ENCODE measurements around the gene CDK11A. TPM values are rescaled to one million over a fixed set of nuclear protein-coding genes. Genes with fewer than 3 reads are reported as not detected.
A peak's percentile ranks its signal among the peaks of the same experiment; 100 is the strongest.
"Not testable (repeated sequence)": the region's sequence is repeated elsewhere in the genome, so short reads cannot be mapped to it uniquely, and the experiment has no call there.

Gene CDK11A
- total and polyA plus RNA-seq, 3 experiments from 2014 or later, result 18.4 to 70.7 (median 68.8) TPM

DNA sequence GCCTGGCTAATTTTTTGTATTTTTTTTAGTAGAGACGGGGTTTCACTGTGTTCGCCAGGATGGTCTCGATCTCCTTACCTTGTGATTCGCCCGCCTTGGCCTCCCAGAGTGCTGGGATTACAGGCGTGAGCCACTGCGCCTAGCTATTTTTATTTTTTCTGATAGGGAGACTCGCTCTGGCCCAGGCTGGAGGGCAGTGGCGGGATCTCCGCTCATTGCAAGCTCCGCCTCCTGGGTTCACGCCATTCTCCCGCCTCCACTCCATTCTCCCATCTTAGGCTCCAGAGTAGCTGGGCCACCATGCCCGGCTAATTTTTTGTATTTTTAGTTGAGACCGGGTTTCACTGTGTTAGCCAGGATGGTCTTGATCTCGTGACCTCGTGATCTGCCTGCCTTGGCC, 1.9 kb upstream of the CDK11A start:
- H3K36me3 Mint-ChIP-seq, result peaks cover 7 to 31% (median 7%) of the 10 kb centered on the region in 3 donors

DNA sequence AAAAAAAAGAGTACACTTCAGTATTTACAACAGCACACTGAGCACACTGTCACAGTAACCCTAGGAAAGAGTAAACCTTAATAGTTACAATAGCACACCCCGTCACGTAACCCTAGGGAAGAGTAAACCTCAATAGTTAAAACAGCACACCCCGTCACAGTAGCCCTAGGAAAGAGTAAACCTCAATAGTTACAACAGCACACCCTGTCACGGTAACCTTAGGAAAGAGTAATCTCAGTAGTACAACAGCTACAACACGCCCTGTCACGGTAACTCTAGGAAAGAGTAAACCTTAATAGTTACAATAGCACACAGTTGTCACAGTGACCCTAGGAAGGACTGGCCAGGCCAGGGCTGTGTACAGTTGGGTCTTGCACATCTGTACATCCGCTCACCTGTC, 3.0 kb downstream of the CDK11A start:
- H3K4me3 Mint-ChIP-seq, result peak overlapping the region in 2 of 7 donors; percentile 16 to 41
- H3K4me1 Mint-ChIP-seq, result peaks cover 8 to 17% (median 12%) of the 10 kb centered on the region in 3 donors
- ChIA-PET POLR2A (no interaction called here), CTCF (no interaction called here)
- DNase-seq, result no peak
- H3K27ac Mint-ChIP-seq, result peak overlapping the region in 6 of 8 donors; percentile 32 to 72 (median 53)
- H3K36me3 Mint-ChIP-seq, result peaks cover 9 to 54% (median 12%) of the 10 kb centered on the region in 3 donors
- Histone ChIP-seq H3K4me3 (ENCODE audit: low read length) (no peak overlapping the region), H3K9me3 (ENCODE audit: low read length) (no peaks in the 10 kb centered on the region), H3K4me1 (ENCODE audit: insufficient read depth, low read length) (no peaks in the 10 kb centered on the region), H3K27me3 (ENCODE audit: insufficient read depth, low read length, poor library complexity, severe bottlenecking) (no peaks in the 10 kb centered on the region), H3K27ac (ENCODE audit: low read depth, low read length) (no peak overlapping the region), H3K36me3 (ENCODE audit: insufficient read depth, low read length) (peaks cover 20% of the 10 kb centered on the region)
- H3K27me3 Mint-ChIP-seq, result no peaks in the 10 kb centered on the region
- H3K9me3 Mint-ChIP-seq, result no peaks in the 10 kb centered on the region

More for the DNA sequence above, 1.9 kb upstream of the CDK11A start:
- H3K27ac ChIP-seq (ENCODE audit: low read depth, low read length); POLR2A ChIA-PET; H3K27me3 ChIP-seq (ENCODE audit: insufficient read depth, low read length, poor library complexity, severe bottlenecking); H3K9me3 ChIP-seq (ENCODE audit: low read length); DNase-seq; H3K9me3 Mint-ChIP-seq; H3K27me3 Mint-ChIP-seq; H3K4me3 ChIP-seq (ENCODE audit: low read length); H3K36me3 ChIP-seq (ENCODE audit: insufficient read depth, low read length); CTCF ChIA-PET; H3K4me1 ChIP-seq (ENCODE audit: insufficient read depth, low read length): not testable (repeated sequence)
- Mint-ChIP-seq H3K4me3 (peak overlapping the region in 4 of 7 donors; percentile 45 to 75 (median 53)), H3K27ac (peak overlapping the region in 3 of 8 donors; percentile 68 to 88 (median 72)), H3K4me1 (peaks cover 21 to 27% (median 22%) of the 10 kb centered on the region in 3 donors)

DNA sequence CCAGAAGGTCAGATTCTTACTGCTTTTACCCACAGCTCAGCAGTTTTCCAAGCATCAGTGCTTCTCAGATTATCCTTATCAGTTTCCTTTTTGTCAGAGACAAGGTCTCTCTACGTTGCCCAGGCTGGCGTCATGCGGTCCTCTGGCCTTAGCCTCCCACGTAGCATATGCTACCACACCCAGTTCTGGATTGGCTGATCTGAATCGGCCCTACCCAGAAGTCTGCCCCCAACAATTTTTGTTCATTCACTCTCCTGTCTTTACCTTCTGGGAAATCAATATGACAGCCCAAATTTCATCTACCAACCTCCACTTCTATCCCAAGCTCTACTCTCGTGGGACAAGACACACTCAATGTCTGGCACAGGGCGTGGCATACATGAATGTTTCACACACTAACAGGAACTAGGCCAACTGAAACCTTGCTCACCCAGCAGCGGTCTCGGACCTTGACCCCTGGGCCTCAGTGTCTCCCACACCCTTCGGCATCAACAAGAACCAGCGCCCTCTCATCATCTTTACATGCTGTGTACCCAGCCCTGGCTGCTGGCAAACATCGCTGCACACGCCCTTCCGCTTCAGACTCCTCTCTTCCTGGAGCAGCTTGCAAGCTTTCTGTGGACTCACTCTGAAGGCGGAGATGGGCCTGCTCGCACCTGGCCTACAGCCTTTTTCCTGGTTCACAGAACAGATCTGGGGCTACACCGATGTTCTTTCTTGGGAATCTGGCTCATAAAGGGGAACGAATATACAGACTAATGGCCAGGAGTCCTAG, 8.9 kb downstream of the CDK11A start:
- Mint-ChIP-seq H3K36me3 (peaks cover 8 to 48% (median 18%) of the 10 kb centered on the region in 3 donors), H3K27ac (peak overlapping the region in 1 of 8 donors; percentile 58)
- POLR2A ChIA-PET; H3K9me3 Mint-ChIP-seq; H3K9me3 ChIP-seq (ENCODE audit: low read length); H3K27me3 ChIP-seq (ENCODE audit: insufficient read depth, low read length, poor library complexity, severe bottlenecking); CTCF ChIA-PET; H3K4me1 Mint-ChIP-seq; H3K4me3 Mint-ChIP-seq; H3K4me1 ChIP-seq (ENCODE audit: insufficient read depth, low read length); H3K4me3 ChIP-seq (ENCODE audit: low read length); DNase-seq; H3K27ac ChIP-seq (ENCODE audit: low read depth, low read length); H3K27me3 Mint-ChIP-seq: not testable (repeated sequence)
- H3K36me3 ChIP-seq (ENCODE audit: insufficient read depth, low read length), result peaks cover 16% of the 10 kb centered on the region

DNA sequence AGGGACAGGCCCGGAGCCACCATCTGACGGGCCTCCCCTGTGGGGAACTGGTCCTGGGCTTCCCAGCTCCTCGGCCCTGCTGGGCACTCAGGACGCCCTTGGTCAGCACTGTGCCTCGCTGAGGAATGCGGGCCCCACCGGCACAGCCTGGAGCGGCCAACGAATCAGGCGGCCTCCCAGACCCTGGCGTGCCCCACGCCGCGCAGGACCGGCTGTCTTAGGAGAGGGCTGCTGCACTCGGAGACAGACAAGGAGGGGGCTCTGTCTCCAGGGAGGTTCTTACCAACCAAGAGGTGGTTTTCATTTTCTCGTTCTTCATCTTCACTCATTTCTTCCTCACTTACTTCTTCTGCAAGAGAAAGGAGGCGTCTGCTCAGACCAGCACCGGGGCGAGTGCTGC, 16.3 kb downstream of the CDK11A start:
- POLR2A ChIA-PET; H3K4me3 ChIP-seq (ENCODE audit: low read length); H3K4me3 Mint-ChIP-seq; H3K27ac Mint-ChIP-seq; H3K9me3 Mint-ChIP-seq; H3K4me1 Mint-ChIP-seq; H3K27me3 ChIP-seq (ENCODE audit: insufficient read depth, low read length, poor library complexity, severe bottlenecking); H3K4me1 ChIP-seq (ENCODE audit: insufficient read depth, low read length); CTCF ChIA-PET; H3K27me3 Mint-ChIP-seq; H3K9me3 ChIP-seq (ENCODE audit: low read length); DNase-seq; H3K27ac ChIP-seq (ENCODE audit: low read depth, low read length); H3K36me3 ChIP-seq (ENCODE audit: insufficient read depth, low read length): not testable (repeated sequence)
- H3K36me3 Mint-ChIP-seq, result peaks cover 0 to 21% (median 0%) of the 10 kb centered on the region in 3 donors

DNA sequence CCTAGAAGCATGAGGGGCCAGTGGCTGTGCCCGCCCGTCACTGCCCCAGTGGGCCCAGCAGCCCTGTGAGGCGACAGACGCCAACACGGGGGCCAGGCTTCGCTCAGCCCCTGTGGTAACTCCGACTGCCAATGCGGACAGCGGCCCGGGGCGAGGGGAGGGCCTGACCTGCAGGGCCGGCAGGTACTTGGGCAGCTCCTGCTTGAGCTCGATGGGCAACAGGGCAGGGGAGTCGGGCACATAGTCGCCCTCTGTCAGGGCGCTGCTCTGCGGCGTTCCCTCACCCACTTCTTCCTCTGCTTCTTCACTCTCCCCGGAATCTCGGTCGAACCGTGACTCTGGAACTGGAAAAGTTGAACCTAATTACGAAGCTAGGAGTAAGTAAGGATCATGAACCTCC, 16.9 kb downstream of the CDK11A start:
- POLR2A ChIA-PET; DNase-seq; H3K4me1 ChIP-seq (ENCODE audit: insufficient read depth, low read length); H3K4me1 Mint-ChIP-seq; H3K4me3 Mint-ChIP-seq; H3K4me3 ChIP-seq (ENCODE audit: low read length); H3K9me3 Mint-ChIP-seq; H3K27ac ChIP-seq (ENCODE audit: low read depth, low read length); H3K27ac Mint-ChIP-seq; CTCF ChIA-PET; H3K9me3 ChIP-seq (ENCODE audit: low read length); H3K36me3 ChIP-seq (ENCODE audit: insufficient read depth, low read length); H3K27me3 Mint-ChIP-seq; H3K27me3 ChIP-seq (ENCODE audit: insufficient read depth, low read length, poor library complexity, severe bottlenecking): not testable (repeated sequence)
- peaks cover 0 to 23% (median 0%) of the 10 kb centered on the region in 3 donors for H3K36me3 Mint-ChIP-seq

- H3K27ac ChIP-seq (ENCODE audit: low read depth, low read length); H3K4me1 Mint-ChIP-seq; H3K27ac Mint-ChIP-seq; POLR2A ChIA-PET; H3K27me3 Mint-ChIP-seq; H3K9me3 ChIP-seq (ENCODE audit: low read length); H3K27me3 ChIP-seq (ENCODE audit: insufficient read depth, low read length, poor library complexity, severe bottlenecking); H3K4me3 Mint-ChIP-seq; H3K36me3 ChIP-seq (ENCODE audit: insufficient read depth, low read length); H3K9me3 Mint-ChIP-seq; DNase-seq; H3K4me1 ChIP-seq (ENCODE audit: insufficient read depth, low read length); H3K4me3 ChIP-seq (ENCODE audit: low read length); CTCF ChIA-PET: not testable (repeated sequence)
- peaks cover 0 to 23% (median 0%) of the 10 kb centered on the region in 3 donors for H3K36me3 Mint-ChIP-seq
Measured at GRCh38 chr1:1705623-1706022, 18.5 kb downstream of the CDK11A start.

DNA sequence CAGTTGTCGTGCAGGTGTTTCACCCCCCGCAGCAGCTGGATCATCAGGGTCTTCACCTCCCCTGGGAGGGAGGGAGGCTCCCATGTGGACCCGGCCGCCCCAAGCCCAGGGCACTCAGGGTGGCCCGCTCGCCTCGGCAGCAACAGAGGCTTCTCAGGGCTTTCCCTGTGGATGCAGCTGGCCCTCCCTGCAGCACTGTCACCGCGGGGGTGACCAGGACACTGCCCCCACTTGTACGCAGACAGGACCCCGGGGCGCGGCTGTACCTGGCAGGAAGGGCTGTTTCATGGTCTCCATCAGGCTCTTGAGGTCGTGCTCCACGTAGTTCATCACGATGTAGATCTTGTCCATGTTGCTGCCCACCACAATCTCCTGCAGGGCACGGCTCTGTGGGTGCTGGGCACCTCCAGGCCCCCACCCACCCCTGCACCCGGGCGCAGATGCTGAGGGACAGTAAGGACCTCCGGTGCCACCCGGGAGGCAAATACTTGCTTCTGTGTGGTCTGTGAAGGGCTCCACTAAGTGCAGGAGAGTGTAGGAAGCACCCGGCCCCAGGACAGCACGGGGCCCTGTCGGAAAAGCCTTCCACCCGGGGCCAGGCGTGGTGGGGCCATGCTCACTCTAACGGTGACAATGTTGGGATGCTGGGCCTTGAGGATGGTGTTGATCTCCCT, 19.7 kb downstream of the CDK11A start:
- H3K27ac Mint-ChIP-seq; H3K9me3 ChIP-seq (ENCODE audit: low read length); H3K27ac ChIP-seq (ENCODE audit: low read depth, low read length); H3K27me3 Mint-ChIP-seq; H3K36me3 ChIP-seq (ENCODE audit: insufficient read depth, low read length); H3K4me1 ChIP-seq (ENCODE audit: insufficient read depth, low read length); H3K27me3 ChIP-seq (ENCODE audit: insufficient read depth, low read length, poor library complexity, severe bottlenecking); POLR2A ChIA-PET; H3K4me1 Mint-ChIP-seq; H3K4me3 Mint-ChIP-seq; H3K4me3 ChIP-seq (ENCODE audit: low read length); H3K9me3 Mint-ChIP-seq; DNase-seq; CTCF ChIA-PET: not testable (repeated sequence)
- H3K36me3 Mint-ChIP-seq, result peaks cover 0 to 21% (median 0%) of the 10 kb centered on the region in 3 donors

GRCh38 chr1:1703796-1704195, 20.4 kb downstream of the CDK11A start:
- H3K27ac Mint-ChIP-seq, result no peak overlapping the region
- ChIA-PET POLR2A (no interaction called here), CTCF (no interaction called here)
- Histone ChIP-seq H3K36me3 (ENCODE audit: insufficient read depth, low read length) (no peaks in the 10 kb centered on the region), H3K4me3 (ENCODE audit: low read length) (no peak overlapping the region), H3K27ac (ENCODE audit: low read depth, low read length) (no peak overlapping the region), H3K4me1 (ENCODE audit: insufficient read depth, low read length) (no peaks in the 10 kb centered on the region), H3K27me3 (ENCODE audit: insufficient read depth, low read length, poor library complexity, severe bottlenecking) (no peaks in the 10 kb centered on the region), H3K9me3 (ENCODE audit: low read length) (no peaks in the 10 kb centered on the region)
- no peaks in the 10 kb centered on the region for H3K27me3 Mint-ChIP-seq
- H3K36me3 Mint-ChIP-seq, result peaks cover 0 to 21% (median 0%) of the 10 kb centered on the region in 3 donors
- H3K4me1 Mint-ChIP-seq, result no peaks in the 10 kb centered on the region
- H3K4me3 Mint-ChIP-seq, result no peak overlapping the region
- no peak for DNase-seq
- no peaks in the 10 kb centered on the region for H3K9me3 Mint-ChIP-seq
